Activated CD4-positive, alpha-beta T cell treated with anti-CD3 and anti-CD28 coated beads, Interleukin-2, amount 50 U/mL, for 24 hours (primary cell): ENCODE measurements around the gene PNMA6E.

Source experiments
- DNase-seq, 2 donors: peaks; one replicate each; pipeline ENCODE4 v3.0.0-alpha.2; 2020; ENCODE audit warnings: low read depth in 1 of 2, low spot score in 1 of 2

Gene PNMA6E

GRCh38 chrX:153435845-153436244 is 34.7 kb upstream of the PNMA6E start:
- no peak for DNase-seq

- no peak for DNase-seq
Observed at GRCh38 chrX:153434801-153435200, 33.7 kb upstream of the PNMA6E start.

DNA sequence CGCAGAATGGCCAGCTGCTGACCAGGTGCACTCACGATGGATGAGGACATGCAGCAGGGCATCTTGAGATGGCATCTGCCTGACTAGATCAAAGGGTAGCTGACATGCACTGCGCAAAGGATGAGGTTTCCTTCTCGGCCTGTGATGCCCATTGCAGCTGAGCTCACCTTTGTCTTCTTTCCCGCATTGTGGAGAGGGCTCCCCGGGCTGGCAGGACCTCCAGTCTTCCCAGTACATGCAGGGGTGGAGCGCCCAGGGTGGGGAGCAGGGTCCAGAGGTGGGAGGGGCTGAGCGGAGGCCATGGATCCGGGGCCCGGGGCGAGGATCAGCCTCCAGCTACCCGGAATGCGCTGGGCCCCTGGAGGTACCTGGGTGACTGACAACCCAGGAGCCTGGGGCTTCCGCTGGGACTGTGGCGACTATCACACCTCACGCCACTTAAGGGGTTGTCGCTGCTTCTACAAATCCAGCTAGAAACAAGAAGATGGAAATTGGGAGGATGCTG is 32.7 kb upstream of the PNMA6E start:
- no peak for DNase-seq

DNA sequence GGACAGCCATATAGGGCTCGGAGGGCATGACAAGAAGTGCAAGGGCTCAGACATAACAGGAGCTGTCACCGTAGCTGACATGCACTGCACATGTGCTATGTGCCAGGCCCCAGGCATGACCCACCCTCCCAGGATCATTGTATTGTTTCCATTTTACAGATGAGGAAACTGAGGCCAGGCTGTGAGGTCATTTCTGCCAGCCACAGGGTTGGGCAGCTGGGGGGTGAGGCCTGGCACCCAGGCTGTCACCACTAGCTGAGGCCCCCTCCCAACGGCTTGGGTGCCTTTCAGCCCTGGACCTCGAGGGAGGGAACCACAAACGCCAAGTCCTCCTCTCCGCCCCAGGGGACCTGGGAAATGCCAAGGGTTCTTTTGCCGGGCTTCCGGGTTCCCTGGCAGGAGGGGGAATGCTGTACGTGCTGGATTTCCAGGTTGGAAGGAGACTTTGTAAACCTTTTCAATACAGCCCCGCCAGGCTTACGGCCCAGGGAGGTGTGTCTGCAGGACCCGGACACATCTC is 32.1 kb upstream of the PNMA6E start:
- no peak for DNase-seq

- no peak for DNase-seq
Observed at GRCh38 chrX:153430796-153431195, 29.6 kb upstream of the PNMA6E start.

DNA sequence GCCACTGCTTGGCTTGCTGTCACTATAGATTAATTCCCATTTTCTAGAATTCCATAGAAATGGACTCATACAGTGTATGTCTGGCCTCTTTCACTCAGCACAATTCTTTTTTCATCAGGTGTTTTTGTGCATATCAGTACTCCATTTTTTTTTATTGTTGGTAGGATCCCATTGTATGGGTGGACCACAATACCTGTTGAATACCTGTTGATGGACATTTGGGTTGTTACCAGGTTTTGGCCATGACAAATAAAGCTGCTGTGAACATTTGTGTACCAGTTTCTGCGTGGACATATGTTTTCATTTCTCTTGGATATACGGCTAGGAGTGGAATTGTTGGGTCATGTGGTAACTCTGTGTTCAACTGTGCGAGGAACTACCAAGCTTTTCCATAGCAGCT is 25.1 kb upstream of the PNMA6E start:
- DNase-seq: no peak

DNA sequence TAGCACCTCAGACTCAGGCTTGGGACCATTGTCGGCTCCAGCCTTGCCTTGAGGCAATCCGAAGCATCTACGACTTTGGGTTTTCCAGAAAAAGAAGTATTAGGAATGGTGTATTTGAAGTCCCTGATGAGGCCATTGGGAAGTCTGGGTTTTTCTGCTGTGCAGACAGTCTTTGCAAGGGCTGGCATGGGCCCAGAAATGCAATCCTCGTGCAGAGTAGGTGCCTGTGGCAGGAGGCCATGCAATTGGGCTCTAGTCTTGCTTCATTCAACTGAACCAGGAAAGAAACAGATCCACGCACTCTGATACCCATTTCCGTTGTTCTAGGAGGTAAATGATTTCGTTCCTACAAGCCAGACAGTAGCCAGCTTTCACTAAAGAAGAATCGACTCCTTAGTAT is 22.5 kb upstream of the PNMA6E start:
- no peak for DNase-seq

DNA sequence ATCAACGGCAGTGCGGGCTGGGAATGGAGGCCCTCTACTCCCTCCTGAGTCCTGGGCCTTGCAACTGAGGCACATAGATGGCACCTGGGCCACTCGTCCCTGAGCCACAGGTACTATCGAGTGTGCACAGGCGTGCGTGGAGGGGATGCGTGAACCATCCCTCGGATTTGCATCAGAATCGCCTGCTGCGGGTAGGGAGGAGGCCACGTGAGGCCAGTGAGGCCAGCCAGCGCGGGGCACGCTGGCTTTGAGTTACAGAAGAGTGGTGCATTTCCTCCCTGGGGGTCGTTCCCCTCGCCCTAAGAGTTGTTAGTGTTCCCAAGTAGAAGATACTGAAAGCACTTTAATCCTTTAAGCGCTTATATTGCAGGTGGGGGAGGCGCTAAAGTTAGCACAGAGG is 20.7 kb upstream of the PNMA6E start:
- no peak for DNase-seq

DNA sequence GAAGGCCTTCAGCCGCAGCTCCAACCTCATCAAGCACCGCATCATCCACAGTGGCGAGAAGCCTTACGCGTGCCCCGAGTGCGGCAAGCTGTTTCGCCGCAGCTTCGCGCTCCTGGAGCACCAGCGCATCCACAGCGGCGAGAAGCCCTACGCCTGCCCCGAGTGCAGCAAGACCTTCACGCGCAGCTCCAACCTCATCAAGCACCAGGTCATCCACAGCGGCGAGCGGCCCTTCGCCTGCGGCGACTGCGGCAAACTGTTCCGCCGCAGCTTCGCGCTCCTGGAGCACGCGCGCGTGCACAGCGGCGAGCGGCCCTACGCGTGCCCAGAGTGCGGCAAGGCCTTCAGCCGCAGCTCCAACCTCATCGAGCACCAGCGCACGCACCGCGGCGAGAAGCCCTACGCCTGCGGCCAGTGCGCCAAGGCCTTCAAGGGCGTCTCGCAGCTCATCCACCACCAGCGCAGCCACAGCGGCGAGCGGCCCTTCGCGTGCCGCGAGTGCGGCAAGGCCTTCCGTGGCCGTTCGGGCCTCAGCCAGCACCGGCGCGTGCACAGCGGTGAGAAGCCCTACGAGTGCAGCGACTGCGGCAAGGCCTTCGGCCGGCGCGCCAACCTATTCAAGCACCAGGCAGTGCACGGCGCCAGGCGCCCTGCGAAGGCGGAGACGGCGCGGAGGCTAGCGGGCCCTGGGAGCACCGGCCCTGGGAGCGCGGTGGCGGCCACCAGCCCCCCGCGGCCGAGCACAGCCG is 19.9 kb upstream of the PNMA6E start:
- DNase-seq: no peak

DNA sequence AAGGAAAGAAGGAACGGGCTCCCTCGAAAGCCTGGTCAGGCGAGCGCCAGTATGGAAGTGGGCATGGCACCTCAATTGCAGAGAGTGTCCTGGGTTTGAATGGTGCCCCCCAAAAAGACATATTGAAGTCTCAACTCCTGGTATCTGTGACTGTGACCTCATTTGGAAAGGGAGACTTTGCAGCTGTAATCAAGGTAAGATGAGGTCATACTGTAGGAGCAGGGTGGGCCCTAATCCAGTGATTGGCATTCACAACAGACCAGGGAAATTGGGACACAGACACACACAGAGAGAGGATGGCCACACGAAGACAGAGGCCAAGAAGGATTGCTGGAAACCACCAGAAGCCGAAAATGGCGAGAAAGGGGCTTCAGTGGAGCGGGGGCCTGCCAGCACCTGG is 16.5 kb upstream of the PNMA6E start:
- DNase-seq: no peak

DNA sequence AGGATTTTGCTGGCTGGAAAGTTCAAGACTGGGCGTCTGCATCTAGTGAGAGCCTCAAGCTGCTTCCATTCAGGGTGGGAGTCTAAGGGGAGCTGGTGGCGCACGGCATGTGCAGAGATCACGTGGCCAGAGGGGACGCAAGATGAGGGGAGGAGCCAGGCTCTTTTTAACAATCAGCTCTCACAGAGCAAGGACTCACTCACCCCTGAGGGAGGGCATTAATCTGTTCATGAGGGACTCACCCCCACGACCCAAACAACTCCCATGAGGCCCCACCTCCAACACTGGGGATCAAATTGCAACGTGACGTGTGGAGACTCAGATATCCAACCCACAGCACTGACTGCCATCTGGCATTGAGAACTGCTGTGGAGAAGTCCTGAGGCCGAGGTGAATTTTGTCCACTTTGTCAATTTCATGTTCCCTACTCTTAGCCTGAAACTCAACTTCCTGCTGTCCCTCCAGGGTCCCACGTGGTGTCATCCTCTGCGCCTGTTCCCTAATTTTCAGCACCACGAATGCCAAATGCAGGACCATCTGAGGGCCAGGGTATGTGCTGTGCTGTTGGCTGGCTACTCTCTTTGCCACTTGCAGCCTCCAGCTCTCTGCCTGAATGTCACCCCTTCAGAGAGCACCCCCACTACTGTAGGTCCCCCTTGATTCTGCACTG is 15.8 kb upstream of the PNMA6E start:
- DNase-seq: no peak

GRCh38 chrX:153414856-153415510 is 13.8 kb upstream of the PNMA6E start:
- no peak for DNase-seq

- no peak for DNase-seq
Observed at GRCh38 chrX:153413731-153414130, 12.6 kb upstream of the PNMA6E start.

DNA sequence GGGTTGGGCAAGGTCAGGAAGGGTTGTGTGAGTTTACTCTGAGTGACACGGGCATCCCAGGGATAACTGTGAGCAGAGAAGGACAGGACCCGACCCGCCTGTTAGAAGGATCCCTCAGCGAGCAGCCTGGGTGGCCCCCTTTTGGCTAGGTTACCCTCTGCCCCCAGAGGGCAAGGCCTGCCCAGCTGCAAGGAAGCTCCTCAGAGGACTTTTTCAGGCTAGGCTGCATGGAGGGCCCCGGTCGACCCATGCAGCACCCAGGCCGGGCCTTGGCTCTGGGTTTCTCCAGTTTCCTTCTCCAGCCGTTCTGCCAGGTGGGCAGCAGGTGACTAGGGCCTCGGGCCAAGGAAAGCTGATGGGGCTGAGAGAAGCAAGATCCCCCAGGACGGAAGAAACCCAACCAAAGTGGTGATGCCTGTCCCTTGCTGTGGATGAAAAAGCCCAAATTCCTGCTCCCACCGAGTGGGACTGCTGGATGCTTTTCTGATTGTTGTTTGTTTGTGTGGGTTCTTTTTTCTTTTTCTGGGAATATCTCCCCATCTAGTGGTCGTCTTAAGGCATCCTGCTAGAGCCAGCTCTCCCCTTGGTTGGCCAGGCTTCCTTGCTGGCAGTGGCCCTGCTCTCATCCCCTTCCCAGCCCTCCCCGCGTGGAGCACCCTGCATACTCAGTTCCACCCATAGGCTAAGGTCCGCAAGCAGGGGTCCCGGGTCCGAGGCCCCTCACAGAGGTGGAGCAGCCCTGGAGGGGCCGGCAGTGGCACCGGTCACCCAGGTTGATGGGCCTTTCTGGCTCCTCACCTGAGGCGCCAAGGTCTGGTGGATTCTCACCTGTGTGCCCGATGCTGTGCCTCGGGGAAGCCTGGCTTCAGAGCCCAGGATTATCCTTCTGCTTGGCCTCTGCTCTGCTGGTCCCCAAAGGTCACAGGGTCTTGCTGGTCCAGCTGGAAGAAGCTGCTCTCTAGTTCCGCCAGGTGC is 11.9 kb upstream of the PNMA6E start:
- no peak for DNase-seq

- no peak for DNase-seq
Observed at GRCh38 chrX:153411988-153412574, 10.9 kb upstream of the PNMA6E start.

GRCh38 chrX:153411255-153411987 is 10.3 kb upstream of the PNMA6E start, which contains the start of gene ZFP92:
Gene ZFP92, plus strand, starts transcription at chrX:153411472. Its CDS starts 6,851 bp downstream, at chrX:153418323.
- peak in 1 of 2 donors; percentile 1 for DNase-seq

DNA sequence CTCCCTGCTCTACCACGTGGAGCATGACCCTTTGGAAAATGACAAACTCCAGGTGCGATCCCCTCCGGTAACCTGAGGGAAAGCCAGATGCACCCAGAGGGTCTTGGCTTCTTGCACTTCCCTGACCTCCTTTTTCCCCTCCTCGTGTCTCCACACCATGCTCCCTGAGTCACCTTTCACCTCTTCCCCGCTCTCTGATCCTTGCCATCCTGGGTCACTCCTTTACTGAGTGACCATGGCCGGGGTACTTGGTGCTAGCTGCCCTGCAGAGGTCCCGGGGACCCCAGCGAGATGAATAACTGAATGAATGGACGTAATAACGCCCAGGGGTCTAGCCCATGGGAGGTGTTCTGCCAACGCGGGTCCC is 9.7 kb upstream of the PNMA6E start:
- no peak for DNase-seq

GRCh38 chrX:153410373-153410772 is 9.2 kb upstream of the PNMA6E start:
- no peak for DNase-seq

- DNase-seq: no peak
Observed at GRCh38 chrX:153409414-153410101, 8.4 kb upstream of the PNMA6E start.
